GM10266 (cell line): ENCODE measurements around the gene KIF16B.

Source experiments
- DNase-seq: peaks from one replicate; pipeline ENCODE4 v3.0.0; 2012; ENCODE audit errors: extremely low spot score
- CTCF ChIP-seq: IDR thresholded peaks from 2 replicates; pipeline ENCODE4 v1.5.1; 2012; ENCODE audit warnings: mild to moderate bottlenecking, low read depth; ENCODE audit not compliant: control insufficient read depth, insufficient read depth; ENCODE audit errors: missing control alignments

KIF16B gene

DNA sequence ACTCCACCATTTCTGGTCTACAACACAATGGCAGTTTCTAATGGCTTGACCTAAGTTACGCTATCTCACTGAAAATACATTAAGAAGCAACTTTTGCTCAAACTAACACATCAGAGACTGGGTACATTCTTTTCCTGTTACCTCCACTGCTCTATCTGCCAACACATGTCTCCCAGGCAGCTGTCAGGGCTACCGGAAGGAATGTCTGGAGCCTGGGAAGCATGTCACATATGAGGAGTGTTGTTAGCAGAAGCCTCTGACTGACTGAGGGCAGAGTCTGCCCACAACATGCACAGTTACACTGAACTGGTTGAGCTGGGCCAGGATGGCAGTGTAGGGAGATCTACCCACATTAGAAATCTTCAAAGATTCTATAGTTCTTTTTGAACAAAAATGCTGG, 264.5 kb downstream of the KIF16B start:
- no peak for DNase-seq
- no peak for TF ChIP-seq CTCF

DNA sequence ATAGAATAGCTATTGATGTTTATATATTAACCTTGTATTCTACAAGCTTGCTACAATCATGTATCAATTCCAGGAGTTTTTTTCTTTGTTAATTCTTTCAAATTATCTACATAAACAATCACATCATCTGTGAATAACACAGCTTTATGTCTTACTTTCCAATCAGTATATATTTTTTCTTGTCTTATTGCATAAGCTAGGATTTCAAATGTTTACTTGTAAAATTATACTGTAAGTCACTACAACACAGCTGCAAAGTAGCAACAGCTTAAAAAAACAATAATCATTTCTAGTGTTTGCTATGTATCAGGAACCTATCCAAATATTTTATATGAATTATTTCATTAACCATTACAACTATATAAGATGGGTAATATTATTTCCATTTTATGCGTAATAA, 270.4 kb downstream of the KIF16B start:
- no peak for DNase-seq
- TF ChIP-seq CTCF = no peak

GRCh38 chr20:16301986-16302385, 271.3 kb downstream of the KIF16B start:
- no peak for DNase-seq
- no peak for TF ChIP-seq CTCF

DNA sequence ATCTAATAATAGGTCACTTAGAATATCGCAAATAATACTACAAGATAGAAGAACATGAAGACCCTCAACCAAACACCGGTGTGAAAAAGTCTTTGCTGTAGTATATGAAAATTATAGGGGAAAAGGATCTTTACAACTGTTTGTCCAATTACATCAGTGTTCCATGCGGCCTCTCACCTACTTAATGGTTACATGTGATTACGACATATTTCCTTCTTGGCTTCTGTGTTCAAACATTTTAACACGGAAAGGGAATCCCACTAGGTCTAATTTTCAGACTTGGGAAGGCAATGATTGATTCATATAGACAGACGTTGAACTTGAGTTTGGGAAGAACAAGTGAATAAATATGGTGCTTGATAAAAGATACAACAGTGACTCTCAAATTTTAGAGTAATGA, 273.4 kb downstream of the KIF16B start:
- DNase-seq = no peak
- TF ChIP-seq CTCF = no peak

DNA sequence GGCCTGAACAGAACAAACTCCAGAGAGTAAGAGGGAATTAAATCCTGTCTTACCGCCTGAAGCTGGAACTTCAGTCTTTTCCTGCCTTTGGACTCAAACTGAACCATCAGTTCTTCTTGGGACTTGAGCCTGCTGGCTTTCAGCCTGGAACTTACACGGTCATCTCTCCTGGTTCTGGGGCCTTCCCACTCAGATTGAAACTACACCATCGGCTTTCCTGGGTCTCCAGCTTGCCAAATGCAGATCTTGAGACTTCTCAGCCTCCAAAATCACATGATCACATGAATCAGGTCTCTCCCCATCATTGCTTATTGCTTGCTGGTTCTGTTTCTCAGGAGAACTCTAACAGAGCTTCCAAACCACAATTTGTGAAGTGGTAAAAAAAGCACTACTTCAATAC, 276.3 kb downstream of the KIF16B start:
- TF ChIP-seq CTCF = no peak
- no peak for DNase-seq

GRCh38 chr20:16295534-16295933, 277.7 kb downstream of the KIF16B start:
- no peak for TF ChIP-seq CTCF
- no peak for DNase-seq

DNA sequence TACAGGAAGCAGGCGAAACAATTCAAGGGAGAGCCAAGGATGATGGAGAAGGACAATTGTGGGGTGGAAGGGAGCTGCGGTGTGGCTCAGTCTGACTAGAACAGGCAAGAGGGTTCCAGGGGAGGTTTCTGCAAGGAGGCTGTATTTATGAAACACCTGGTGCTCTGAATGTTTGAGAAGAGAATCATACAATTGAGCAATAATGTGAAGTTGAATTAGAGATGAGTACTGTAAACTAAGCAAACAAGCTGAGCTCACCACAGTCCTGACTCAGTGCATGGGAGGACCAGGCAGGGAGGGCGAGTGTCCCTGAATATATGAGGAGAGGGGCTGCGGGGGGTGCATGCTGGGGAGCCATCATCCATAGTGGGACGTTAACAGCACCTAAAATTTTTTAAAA, 279.7 kb downstream of the KIF16B start:
- no peak for DNase-seq
- no peak for TF ChIP-seq CTCF
